ENCODE results near the gene ITGBL1. TPM values are rescaled to one million over a fixed set of nuclear protein-coding genes. Genes with fewer than 3 reads are reported as not detected.

The ITGBL1 gene
- total and polyA plus RNA-seq, 2 of the 8 experiments (the other 6 are each of a cell fraction or from before 2014, with no cell fraction given), result not detected

- ChIA-PET CTCF (ENCODE audit: partially characterized antibody) (no interaction called here), POLR2A (ENCODE audit: partially characterized antibody) (no interaction called here)
- Histone ChIP-seq H4K8ac (ENCODE audit: extremely low read depth, insufficient read depth, low read length) (no peak overlapping the region), H3K27me3 (replicated peaks in 1 of 4; ENCODE audit: control insufficient read depth in 3 of 4, extremely low read depth in 1 of 4, insufficient read depth in 3 of 4, low read length in 3 of 4) (no peaks in the 10 kb centered on the region), H3K4me3 (ENCODE audit: extremely low read depth in 1 of 4, insufficient read depth in 2 of 4, low read depth in 3 of 4, low read length in 4 of 4) (no peak overlapping the region), H2BK120ac (replicated peaks; ENCODE audit: low read depth, low read length) (no peak overlapping the region), H3K79me1 (ENCODE audit: low read depth, low read length) (no peaks in the 10 kb centered on the region), H2AFZ (ENCODE audit: low read length) (no peak overlapping the region), H4K20me1 (replicated peaks in 1 of 2; ENCODE audit: control insufficient read depth in 1 of 2, insufficient read depth in 2 of 2, low read length in 2 of 2) (no peaks in the 10 kb centered on the region), H3K56ac (replicated peaks; ENCODE audit: insufficient read length, low read depth, low read length) (no peak overlapping the region), H4K5ac (ENCODE audit: insufficient read length, low read depth, low read length) (no peak overlapping the region), H2BK20ac (ENCODE audit: low read length) (no peak overlapping the region), H3K79me2 (ENCODE audit: control insufficient read depth in 1 of 2, insufficient read depth in 2 of 2, low read length in 2 of 2) (no peaks in the 10 kb centered on the region), H3K23ac (ENCODE audit: insufficient read length) (no peak overlapping the region), H3K14ac (ENCODE audit: insufficient read length) (no peak overlapping the region), H3K4me2 (ENCODE audit: insufficient read depth in 1 of 2, low read depth in 2 of 2, low read length in 2 of 2) (no peak overlapping the region), H2BK15ac (ENCODE audit: low read length) (no peak overlapping the region), H2BK5ac (ENCODE audit: low read depth, low read length) (no peak overlapping the region), H3K27ac (ENCODE audit: low read depth, low read length) (no peak overlapping the region), H3K9ac (replicated peaks in 1 of 4; ENCODE audit: extremely low read depth in 1 of 4, low read depth in 3 of 4, low read length in 3 of 4) (no peak overlapping the region), H3K36me3 (ENCODE audit: control insufficient read depth in 2 of 4, insufficient read depth in 4 of 4, low read length in 3 of 4) (no peaks in the 10 kb centered on the region), H4K91ac (replicated peaks; ENCODE audit: insufficient read length, low read length) (no peak overlapping the region), H3K23me2 (ENCODE audit: low read depth, low read length) (no peaks in the 10 kb centered on the region), H2AK5ac (ENCODE audit: low read depth, low read length) (no peak overlapping the region), H3K4ac (replicated peaks; ENCODE audit: insufficient read length, low read depth, low read length) (no peak overlapping the region), H3K9me3 (ENCODE audit: insufficient read depth in 2 of 2, low read depth in 1 of 2, low read length in 1 of 2) (no peaks in the 10 kb centered on the region), H2BK12ac (ENCODE audit: low read depth, low read length) (no peak overlapping the region), H3K4me1 (replicated peaks in 1 of 4; ENCODE audit: control insufficient read depth in 3 of 4, insufficient read depth in 4 of 4, low read length in 3 of 4) (no peaks in the 10 kb centered on the region), H3K18ac (ENCODE audit: extremely low read depth, low read length) (no peak overlapping the region)
- no peak for DNase-seq (ENCODE audit: low read depth in 1 of 2, low spot score in 2 of 2)
- no peak for FAIRE-seq
- WGBS, 2 experiments (ENCODE audit: extremely low coverage in 1 of 2, insufficient coverage in 1 of 2, insufficient read length in 1 of 2, insufficient replicate concordance in 2 of 2, low coverage in 1 of 2, low lambda C conversion rate in 2 of 2, missing lambda C conversion rate in 1 of 2), result 63% methylated on average over 2 of the region's 2 CpGs; no CpG with 5 or more reads in 1 of the 2 experiments
- TF ChIP-seq EZH2 (IDR thresholded peaks at IDR 0.05; ENCODE audit: low read depth, low read length, severe bottlenecking), result no peak
Measured at GRCh38 chr13:101640788-101641400, 188.4 kb downstream of the ITGBL1 start.
